Gastroesophageal sphincter (tissue), 3 donors: ENCODE measurements around the gene ARPP19.

Experiments used
- POLR2A ChIP-seq, 2 donors: fragments of 450-650 bp; IDR thresholded peaks; one replicate each; pipeline ENCODE4 v1.6.1; 2017; ENCODE audit warnings: antibody characterized with exemption in 2 of 2, mild to moderate bottlenecking in 2 of 2, moderate library complexity in 1 of 2
- TF ChIP-seq, protein P1 (sequence below), 4 experiments: fragments of 200-600 bp in 2 of 4; fragments of 450-650 bp in 2 of 4; sonication (generic) in 1 of 4; IDR thresholded peaks; one replicate each; pipeline ENCODE4 v1.5.1; 2017 to 2019; ENCODE audit warnings: antibody characterized with exemption in 4 of 4, mild to moderate bottlenecking in 2 of 4, moderate library complexity in 2 of 4

DNA sequence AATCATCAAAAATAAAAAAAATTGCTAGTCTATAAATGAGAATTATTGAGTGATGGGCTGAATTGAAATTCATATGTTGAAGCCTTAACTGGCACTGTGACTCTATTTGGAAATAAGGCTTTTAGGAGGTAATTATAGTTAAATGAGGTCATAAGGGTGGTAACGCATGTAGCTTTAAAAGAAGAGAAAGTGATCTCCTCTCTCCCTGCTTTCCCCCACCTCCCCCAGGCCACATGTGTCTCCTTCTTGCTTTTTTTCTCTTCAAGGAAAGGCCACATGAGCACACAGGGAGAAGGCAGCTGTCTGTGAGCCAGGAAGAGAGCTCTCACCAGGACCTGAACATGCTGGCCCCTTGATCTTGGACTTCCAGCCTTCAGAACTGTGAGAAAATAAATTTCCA lies 48.2 kb upstream of the ARPP19 start:
- TF ChIP-seq, protein P1, sequence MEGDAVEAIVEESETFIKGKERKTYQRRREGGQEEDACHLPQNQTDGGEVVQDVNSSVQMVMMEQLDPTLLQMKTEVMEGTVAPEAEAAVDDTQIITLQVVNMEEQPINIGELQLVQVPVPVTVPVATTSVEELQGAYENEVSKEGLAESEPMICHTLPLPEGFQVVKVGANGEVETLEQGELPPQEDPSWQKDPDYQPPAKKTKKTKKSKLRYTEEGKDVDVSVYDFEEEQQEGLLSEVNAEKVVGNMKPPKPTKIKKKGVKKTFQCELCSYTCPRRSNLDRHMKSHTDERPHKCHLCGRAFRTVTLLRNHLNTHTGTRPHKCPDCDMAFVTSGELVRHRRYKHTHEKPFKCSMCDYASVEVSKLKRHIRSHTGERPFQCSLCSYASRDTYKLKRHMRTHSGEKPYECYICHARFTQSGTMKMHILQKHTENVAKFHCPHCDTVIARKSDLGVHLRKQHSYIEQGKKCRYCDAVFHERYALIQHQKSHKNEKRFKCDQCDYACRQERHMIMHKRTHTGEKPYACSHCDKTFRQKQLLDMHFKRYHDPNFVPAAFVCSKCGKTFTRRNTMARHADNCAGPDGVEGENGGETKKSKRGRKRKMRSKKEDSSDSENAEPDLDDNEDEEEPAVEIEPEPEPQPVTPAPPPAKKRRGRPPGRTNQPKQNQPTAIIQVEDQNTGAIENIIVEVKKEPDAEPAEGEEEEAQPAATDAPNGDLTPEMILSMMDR (IDR thresholded peaks at IDR 0.05), result no peak
- TF ChIP-seq POLR2A (IDR thresholded peaks at IDR 0.05), result no peak
